HG03378 (cell line): ENCODE results near the gene ARHGAP19.

Experiments used
- ATAC-seq: cut with Tn5 transposase; IDR thresholded peaks from one replicate; pipeline ENCODE4 v1.9.1; 2021; ENCODE audit warnings: mild to moderate bottlenecking, moderate library complexity; ENCODE audit not compliant: unreplicated experiment

Gene ARHGAP19

GRCh38 chr10:97200616-97201015, 91.8 kb downstream of the ARHGAP19 start:
- peak; percentile 51 for ATAC-seq

GRCh38 chr10:97199152-97199551, 93.3 kb downstream of the ARHGAP19 start:
- no peak for ATAC-seq

- no peak for ATAC-seq
Measured at GRCh38 chr10:97197030-97197500, 95.4 kb downstream of the ARHGAP19 start.

GRCh38 chr10:97196223-97197029, 96.0 kb downstream of the ARHGAP19 start:
- peak; percentile 53 for ATAC-seq

- no peak for ATAC-seq
Measured at GRCh38 chr10:97195706-97196222, 96.7 kb downstream of the ARHGAP19 start.

GRCh38 chr10:97192952-97193435, 99.4 kb downstream of the ARHGAP19 start:
- no peak for ATAC-seq

GRCh38 chr10:97190450-97190849, 102.0 kb downstream of the ARHGAP19 start:
- no peak for ATAC-seq

- no peak for ATAC-seq
Measured at GRCh38 chr10:97188261-97188711, 104.2 kb downstream of the ARHGAP19 start.

- ATAC-seq, result no peak
Measured at GRCh38 chr10:97186911-97187310, 105.5 kb downstream of the ARHGAP19 start.

- ATAC-seq, result no peak
Measured at GRCh38 chr10:97185326-97186058, 106.9 kb downstream of the ARHGAP19 start, which contains the start of gene SLIT1. Gene SLIT1, minus strand, starts transcription at chr10:97185959. Its CDS starts 285 bp downstream, at chr10:97185674.

- no peak for ATAC-seq
Measured at GRCh38 chr10:97184971-97185325, 107.5 kb downstream of the ARHGAP19 start.

- ATAC-seq, result no peak
Measured at GRCh38 chr10:97183314-97183713, 109.1 kb downstream of the ARHGAP19 start.

- no peak for ATAC-seq
Measured at GRCh38 chr10:97182288-97182990, 110.0 kb downstream of the ARHGAP19 start.

GRCh38 chr10:97180986-97181385, 111.5 kb downstream of the ARHGAP19 start:
- no peak for ATAC-seq

GRCh38 chr10:97180363-97180755, 112.1 kb downstream of the ARHGAP19 start:
- no peak for ATAC-seq

- ATAC-seq, result no peak
Measured at GRCh38 chr10:97179731-97180362, 112.6 kb downstream of the ARHGAP19 start.

GRCh38 chr10:97179311-97179710, 113.1 kb downstream of the ARHGAP19 start:
- no peak for ATAC-seq

- ATAC-seq, result no peak
Measured at GRCh38 chr10:97178074-97178473, 114.4 kb downstream of the ARHGAP19 start.

GRCh38 chr10:97176226-97176625, 116.2 kb downstream of the ARHGAP19 start:
- no peak for ATAC-seq

- ATAC-seq, result no peak
Measured at GRCh38 chr10:97175586-97175985, 116.9 kb downstream of the ARHGAP19 start.
